Hematopoietic multipotent progenitor cell (in vitro differentiated cells): ENCODE data around the gene CHST6. TPM values are rescaled to one million over a fixed set of nuclear protein-coding genes. Genes with fewer than 3 reads are reported as not detected.
"Not testable (repeated sequence)": the region's sequence is repeated elsewhere in the genome, so short reads cannot be mapped to it uniquely, and the experiment has no call there.

Experiments used
- DNase-seq, 3 donors: peaks; one replicate each; pipeline ENCODE4 v3.0.0-alpha.2; 2011 to 2015; ENCODE audit warnings: low read depth in 2 of 3, low spot score in 2 of 3
- total RNA-seq: library from RNA; depleted of rRNA; stranded (reverse); fragments of >200 nt; gene quantifications from one replicate; pipeline ENCODE4 v1.2.3, GENCODE V29; 2012

Gene CHST6
- total RNA-seq, 1 donor = 0.27 TPM

DNA sequence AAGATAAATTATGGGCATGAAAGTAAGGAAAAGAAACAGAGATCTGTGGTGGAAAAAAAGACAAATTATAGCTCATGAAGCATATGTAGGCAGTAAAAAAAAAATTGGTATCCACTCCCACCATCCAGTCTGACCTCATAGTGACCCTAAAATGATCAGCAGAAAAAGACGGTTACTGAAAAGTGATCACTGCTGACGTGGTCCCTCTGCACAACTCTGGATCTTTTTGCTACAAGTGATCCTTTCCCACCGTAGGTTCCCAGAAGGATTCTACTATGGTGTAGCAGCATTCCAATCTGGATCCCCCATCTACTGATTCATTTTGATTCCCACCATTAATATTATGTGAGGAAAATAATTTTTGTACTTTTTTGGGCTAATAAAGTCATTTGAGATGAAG lies 10.9 kb upstream of the CHST6 start:
- no peak for DNase-seq

DNA sequence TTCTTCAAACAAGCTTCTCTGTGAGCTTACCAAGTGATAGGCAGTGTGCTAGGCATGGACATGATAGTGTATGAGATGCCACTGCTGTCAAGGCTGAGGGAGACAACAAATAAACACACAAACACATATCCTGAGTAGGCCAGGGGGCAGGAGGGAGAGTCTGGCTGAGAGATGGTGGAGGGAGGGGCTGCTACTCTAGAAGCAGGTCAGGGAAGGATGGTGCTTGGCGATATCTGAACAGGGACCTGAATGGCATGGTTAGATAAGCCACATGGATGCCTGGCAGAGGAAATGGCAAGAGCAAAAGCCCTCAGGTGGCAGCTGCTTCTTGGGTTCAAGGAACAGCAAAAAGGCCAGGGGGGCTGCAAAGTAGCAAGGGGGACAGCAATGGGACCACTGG lies 8.6 kb upstream of the CHST6 start:
- DNase-seq = no peak

DNA sequence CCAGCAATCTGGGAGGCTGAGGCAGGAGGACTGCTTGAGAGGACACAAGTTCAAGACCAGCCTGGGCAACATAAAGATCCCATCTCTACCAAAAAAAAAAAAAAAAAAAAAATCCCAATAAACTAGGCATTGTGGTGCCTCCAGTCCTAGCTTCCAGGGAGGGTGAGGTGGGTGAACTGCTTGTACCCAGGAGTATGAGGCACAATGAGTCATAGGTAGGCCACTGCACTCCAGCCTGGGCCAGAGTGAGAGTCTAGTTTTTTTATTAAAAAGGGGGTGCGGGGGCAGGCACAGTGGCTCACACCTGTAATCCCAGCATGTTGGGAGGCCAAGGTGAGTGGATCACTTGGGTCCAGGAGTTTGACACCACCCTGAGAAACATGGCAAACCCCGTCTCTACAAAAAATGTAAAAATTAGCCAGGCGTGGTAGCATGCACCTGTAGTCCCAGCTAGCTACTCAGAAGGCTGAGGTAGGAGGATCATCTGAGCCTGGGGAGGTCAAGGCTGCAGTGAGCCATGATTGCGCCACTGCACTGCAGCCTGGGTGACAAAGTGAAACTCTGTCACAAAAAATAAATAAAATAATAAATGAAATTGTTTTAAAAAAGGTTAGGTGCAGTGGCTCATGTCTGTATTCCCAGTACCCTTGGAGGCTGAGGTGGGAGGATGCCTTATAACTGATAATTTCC lies 7.8 kb upstream of the CHST6 start:
- DNase-seq = no peak

DNA sequence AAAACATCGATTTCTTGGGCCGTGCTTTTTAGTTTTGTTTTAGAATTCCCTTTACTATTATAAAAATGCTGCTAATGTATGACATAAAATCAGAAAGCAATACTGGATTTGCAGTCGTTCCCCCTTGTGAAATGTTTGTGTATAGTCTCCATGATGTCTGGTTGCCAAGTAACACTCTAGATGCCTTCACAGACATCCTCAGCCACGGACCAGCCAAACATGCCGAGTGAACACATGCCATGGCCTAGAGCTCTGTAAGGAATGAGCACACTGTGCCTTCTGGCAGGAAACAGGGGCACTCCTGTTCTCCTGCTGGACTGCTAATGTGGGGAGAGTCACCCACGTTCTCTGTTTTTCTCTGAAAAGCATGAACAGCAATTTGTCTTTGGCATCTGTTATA lies 6.6 kb upstream of the CHST6 start:
- not testable (repeated sequence) for DNase-seq

DNA sequence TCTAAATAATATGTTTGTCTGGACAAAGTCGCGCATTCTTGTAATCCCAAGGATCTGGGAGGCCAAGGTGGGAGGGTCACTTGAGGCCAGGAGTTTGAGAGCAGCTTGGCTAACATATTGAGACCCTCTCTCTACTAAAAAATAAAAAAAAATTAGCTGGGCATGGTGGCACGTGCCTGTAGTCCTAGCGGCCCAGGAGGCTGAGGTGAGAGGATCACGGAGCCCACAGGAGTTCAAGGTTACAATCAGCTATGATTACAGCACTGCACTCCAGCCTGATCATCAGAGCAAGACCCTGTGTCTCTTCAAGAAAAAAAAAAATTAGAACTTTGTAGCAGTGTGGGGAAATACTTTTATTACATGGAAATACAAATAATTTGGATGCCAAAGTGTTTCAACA lies 6.1 kb upstream of the CHST6 start:
- no peak for DNase-seq

DNA sequence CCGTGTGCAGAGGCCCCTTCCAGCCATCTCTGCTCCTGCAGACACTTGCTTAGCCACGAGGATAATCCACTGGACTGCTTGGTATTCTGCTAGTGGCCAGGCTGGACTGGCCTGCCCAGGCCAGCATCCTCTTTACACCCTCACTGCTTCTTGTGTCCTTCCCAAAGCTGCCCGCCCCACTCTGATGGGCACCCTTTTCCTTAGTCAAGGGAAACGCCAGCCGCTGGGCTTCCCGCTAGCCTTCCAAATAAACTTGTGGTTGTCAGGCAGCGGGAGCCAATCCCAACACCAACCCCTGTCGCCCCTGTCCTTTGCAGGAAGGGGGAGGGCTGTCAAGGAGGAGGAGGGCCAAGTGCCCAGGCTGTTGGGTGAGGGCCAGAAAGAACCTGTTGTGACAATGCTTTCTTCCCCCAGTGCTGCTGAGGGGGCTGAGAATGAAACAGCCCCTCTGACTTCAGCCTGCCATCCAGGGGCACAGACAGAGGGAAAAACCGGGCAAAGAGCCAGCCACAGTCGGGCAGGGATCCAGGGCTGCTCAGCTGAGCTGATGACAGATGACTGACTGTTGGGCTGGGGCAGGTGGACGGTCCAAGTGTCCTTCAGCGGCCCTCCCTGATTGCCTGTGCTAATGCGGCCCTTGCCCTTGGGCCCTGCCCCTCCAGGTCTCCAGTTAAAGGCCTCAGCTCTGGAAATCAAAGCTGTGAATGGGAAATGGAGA lies 3.5 kb upstream of the CHST6 start:
- not testable (repeated sequence) for DNase-seq

DNA sequence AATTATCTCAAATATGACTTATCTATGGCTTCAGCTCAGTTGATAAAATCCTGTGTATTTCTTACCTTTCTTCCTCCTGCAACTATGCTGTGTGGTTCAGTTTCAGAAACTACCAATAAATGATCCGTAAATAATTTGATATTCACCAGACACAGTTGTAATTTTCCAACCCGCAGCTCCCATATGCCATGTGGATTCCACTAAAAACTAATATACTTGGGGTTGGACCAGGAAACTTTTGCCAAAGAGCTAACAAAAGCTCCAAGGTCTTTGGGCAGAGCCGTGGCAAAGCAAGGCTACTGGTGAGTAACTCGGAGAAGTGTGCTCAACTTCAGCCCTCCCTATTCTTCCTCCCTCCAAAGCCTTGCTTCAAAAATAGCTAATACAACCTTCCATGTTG lies 2.3 kb upstream of the CHST6 start:
- DNase-seq = no peak

DNA sequence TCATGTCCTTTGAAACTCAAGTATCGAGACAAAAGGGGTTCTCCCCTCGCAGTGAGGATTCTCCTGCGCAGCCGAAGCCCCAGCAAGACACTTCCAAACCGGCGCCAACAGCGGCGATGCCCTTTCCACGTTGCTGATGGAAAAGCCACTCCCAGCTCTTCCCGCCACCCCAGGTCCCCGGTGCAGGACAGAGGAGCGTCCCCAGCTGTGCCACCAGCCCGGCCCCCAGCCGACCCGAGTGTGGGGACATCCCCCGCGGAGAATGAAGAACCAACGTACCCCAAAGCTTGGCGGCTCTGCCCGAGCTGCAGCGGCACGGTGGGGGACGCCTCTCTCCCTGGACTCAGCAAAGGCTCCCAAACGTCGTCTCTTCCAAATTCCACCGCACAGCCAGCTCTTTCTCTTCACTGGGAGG lies 573 bp downstream of the CHST6 start:
- peak in 1 of 3 donors; percentile 17 for DNase-seq

DNA sequence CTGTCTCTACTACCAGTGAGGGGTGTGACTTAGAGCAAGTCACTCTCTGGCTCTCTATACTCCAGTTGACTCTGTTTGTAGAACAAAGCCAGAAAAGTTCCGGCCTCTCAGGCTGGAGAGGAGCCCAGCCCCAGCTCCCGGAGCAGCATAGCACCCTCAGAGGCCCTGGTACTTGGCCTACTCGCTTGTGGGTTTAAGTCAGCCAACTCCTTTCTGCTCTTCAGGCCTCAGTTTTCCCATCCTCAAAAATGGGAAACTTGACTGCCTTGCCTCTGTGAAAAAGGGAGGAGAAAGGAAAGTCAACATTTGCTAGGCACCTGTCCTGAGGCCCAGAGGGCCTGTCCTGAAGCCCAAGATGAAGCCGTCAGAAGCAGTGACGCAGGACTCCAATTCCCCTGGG lies 1.1 kb downstream of the CHST6 start:
- DNase-seq = no peak

DNA sequence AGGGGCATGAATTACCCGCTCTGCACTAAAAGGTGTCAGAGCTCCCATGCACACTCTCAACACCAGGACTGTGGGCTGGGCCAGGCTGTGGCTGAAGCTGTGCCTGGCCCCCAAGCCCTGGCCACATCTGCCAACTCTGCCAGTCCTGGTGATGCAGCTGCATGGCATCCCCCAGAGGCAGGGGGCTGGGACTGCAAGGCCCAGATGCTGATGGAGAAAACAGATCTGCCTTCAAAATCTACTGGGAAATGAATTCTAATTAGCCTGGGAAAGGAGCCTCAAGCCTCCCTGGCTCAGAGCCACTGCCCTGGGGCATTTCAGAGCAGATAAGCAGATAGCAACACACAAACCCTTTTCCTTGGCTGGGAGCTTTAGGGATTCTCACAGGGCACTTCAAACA lies 3.4 kb downstream of the CHST6 start:
- DNase-seq = peak in 2 of 3 donors; percentile 23 to 46

DNA sequence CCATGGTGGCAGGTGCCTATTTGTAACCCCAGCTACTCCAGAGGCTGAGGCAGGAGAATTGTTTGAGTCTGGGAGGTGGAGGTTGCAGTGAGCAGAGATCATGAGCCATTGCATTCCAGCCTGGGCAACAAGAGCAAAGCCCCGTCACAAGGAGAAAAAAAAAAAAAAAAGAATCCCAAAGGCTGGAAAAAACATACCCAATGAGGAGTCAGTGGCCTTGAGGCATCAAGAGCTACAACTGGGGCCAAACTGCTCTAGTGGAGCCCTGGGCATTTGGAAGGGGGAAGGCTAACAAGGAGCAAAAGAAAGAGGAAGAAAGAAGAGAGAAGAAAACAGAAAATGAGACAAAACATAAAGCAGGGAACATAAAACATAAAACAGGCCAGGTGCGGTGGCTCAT lies 6.9 kb downstream of the CHST6 start:
- no peak for DNase-seq

DNA sequence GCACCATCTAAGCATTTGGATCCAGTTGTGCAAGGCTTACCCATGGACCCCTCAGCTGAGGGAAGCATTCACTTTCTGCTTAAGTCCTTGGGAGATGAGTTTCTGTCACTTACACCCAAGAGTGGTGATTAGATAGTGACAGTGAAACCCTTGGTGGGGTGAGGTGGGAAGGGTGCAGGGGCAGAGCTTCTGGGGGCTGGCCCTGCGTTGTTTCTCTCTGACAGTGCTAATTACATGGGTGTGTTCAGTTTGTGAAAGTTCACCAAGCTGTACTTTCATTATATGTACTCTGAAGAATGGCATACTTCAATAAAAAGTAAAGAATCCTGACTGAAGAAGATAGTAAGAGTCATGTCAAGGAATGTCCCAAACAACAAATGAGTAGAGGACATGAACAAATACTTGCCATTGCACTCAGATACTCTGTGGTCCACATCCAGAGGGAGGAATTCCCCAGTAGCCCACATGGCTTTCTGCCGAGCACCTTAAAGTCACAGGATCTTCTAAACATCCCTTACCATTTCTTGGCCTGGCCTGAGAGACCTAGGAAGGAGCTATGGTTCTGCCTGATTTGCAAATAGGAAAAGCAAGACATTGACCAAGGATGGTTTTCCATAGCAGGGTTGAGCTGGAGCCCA lies 8.4 kb downstream of the CHST6 start:
- DNase-seq = no peak

DNA sequence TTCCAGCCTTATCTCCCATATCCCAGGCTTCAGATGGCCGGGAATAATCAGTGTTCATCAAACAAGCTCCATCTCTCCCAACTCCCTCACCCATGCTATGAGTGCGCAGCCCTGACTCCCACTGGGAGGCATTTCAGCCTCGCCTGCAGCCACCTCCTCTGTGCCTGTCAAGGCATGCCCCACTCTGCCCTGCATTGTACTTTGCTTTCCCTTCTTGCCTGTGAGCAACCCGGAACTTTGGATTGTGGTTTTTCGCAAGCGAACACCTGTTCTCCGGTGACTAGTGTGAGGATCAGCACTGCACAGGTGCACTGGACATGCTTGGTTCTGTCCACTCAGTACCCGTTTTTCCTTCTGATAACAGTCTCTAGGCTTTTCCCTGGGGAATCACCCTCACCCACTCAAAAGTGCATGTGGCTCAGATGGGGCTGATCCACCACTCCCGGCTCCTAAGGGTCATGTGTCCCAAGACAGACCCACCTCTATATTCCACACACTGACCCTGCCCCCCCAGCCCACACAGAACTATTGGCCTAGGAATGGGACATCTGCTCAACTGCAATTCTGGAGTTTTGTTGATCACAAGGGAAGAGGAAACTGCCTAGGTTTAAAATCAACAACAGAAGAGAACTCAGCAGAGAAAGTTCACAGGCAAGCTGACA lies 9.1 kb downstream of the CHST6 start:
- no peak for DNase-seq

DNA sequence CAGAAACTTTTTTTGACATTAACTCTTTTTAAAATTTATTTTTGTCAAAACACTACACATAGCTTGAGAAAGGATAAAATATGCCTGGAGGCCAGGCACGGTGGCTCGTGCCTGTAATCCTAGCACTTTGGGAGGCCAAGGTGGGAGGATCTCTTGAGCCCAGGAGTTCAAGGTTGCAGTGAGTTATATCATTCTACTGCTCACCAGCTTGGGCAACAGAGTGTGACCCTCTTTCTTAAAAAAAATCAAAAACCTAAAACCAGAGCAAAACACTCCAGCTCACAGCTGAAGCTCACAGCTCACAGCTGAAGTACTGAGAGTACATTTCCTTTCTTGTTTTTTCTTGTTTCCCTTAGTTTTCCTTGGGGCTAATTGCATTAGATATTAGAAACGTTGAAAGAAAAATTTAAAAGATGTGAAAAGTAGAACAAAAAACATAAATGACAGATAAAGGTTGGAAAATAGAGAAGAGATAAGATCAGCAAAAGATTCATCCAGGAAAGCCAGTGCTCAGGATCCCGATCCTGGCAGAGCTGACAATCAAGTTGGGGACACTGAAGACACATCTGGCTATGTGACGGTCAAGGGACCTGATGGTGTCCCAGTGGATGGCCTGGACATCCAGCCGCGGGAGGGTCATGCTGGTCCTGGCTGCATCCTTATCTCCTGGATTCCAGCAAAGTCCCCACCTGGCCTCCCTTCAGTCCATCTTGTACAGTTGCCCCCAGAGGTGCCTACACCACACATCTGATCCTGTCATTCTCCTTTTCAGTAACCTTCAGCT lies 9.8 kb downstream of the CHST6 start:
- DNase-seq = no peak

DNA sequence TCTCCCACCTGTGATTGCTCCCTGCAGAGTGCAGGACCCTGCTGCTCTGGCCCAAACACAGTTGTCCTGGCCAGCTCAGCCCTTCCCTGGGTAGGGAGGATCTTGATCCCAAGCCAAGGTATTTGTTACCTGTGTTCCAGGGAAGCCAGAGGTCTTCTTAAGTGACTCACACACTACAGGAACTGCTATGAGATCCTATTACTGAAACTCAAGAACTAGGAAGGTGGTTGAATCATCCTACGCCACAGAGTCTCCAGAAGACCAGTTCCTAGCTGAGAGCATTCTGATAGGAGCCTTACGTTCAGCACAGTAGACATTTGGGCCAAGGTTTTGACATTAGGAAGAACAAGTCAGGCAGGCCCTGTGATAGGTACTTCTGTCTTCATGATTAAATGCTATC lies 12.0 kb downstream of the CHST6 start:
- no peak for DNase-seq

DNA sequence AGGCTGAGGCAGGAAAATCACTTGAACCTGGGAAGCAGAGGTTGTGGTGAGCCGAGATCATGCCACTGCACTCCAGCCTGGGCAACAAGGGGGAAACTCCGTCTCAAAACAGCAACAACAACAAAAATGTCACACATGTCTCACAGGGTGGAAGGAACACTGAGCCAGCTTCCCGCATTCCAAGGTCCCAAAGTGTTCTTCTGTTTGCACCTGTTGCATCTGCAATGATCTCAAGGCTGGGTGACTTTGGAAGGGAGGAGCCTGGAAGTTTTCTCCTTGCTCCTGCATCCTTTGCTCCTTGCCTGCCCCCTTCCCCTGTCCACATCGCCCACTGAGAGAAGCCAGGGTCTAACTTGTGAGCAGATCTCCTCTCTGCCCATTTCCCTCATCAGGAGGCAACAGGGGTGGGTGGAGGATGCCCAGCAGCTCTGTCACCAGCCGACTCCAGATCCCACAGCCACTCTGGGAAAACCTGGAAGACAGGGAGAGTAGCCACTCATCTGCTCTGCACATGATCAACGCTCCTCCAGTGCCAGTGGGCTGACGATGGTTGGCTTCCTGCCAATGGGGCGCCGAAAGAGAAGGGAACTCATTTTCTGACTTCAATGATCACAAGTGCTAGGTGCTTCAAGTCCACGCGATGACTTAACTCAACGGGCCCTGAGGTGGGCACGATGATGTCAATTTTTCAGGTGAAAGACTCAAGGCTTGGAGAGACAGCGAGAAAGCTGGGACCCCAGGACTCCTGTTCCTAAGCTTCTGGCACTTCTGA lies 12.6 kb downstream of the CHST6 start:
- DNase-seq = no peak

DNA sequence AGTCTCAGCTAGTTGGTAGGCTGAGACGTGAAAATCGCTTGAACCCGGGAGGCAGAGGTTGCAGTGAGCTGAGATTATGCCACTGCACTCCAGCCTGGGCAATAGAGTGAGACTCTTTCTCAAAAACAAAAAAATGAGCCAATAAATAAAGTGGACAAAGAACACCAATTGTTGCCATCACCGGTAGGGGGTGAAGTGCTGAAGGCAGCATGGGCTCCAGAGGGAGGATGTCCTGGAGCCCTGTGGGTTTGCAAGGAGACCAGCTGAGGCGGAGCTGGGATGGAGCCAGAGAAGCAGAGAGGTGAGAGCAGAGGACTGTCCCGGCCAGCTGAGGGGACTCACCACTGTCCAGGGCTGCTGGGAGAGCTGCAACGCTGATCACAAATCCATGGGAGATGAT lies 13.8 kb downstream of the CHST6 start:
- DNase-seq = no peak

DNA sequence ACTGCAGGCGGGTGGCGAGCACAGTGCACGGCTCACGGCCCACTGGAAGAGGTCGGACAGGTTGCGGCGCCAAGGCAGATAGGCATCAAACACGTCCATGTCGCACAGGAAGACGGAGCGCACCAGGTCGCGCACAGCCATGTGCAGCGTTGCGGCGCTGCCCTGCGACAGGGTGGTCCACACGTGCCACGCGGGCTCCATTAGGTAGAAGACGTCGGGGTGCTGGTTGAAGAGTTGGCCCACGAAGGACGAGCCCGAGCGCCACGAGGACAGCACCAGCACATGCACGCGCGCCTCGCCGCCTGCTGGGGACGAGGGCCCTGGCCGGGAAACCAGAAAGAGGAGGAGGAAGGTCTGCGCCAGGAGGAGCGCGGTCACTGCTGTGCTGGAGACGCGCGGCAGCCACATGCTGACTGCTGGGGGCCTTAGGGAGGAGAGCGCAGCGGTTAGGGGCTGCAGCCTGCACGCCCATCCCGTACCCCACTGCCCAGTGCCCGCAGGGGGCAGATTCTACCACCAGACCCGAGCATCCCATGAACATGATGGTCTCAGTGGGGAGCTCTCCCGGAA lies 15.7 kb downstream of the CHST6 start:
- DNase-seq = no peak

DNA sequence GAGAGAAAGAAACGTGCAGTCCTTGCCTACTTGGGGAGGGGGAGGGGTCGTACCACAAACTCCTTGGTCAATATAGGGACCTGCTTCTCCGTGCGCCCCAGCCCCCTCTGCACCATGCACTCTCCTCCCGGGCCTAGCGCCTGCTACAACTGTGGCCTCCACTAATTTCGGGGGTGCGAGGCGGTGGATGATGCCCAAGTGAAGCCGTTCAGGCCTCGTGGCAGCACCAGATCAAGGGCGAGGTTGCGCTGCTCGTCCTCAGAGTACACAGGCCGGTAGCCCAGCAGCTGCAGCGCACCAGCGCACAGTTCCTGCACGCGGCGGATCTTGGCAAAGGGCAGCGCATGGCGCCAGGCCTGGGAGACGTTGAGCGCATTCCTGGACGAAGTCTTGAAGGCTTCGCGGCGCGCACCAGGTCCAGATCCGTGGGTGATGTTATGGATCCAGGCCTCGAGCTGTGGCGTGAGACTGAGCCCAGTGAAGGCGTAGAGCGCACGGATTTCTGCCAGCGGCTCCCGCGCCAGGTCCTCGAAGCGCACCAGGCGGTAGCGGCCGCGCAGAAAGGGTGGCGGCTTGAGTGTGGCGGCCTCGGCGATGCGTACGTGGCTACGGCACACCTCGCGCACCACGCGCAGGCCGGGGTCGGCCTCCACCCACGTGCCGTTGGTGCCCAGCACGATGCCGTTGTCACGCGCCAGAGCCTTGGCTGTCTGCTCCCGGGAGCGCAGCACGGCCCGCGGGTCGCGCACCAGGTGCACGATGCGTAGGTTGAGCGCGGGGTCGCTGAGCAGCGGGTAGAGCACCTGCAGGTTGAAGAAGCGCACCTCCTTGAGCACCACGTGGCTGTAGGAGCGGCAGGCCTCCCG lies 16.5 kb downstream of the CHST6 start:
- no peak for DNase-seq
